Measurements from ENCODE around the gene APOBEC4. TPM values are rescaled to one million over a fixed set of nuclear protein-coding genes. Genes with fewer than 3 reads are reported as not detected.

The APOBEC4 gene, protein sequence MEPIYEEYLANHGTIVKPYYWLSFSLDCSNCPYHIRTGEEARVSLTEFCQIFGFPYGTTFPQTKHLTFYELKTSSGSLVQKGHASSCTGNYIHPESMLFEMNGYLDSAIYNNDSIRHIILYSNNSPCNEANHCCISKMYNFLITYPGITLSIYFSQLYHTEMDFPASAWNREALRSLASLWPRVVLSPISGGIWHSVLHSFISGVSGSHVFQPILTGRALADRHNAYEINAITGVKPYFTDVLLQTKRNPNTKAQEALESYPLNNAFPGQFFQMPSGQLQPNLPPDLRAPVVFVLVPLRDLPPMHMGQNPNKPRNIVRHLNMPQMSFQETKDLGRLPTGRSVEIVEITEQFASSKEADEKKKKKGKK
- not detected in 2 replicates for total RNA-seq (ENCODE audit: low replicate concordance)

DNA sequence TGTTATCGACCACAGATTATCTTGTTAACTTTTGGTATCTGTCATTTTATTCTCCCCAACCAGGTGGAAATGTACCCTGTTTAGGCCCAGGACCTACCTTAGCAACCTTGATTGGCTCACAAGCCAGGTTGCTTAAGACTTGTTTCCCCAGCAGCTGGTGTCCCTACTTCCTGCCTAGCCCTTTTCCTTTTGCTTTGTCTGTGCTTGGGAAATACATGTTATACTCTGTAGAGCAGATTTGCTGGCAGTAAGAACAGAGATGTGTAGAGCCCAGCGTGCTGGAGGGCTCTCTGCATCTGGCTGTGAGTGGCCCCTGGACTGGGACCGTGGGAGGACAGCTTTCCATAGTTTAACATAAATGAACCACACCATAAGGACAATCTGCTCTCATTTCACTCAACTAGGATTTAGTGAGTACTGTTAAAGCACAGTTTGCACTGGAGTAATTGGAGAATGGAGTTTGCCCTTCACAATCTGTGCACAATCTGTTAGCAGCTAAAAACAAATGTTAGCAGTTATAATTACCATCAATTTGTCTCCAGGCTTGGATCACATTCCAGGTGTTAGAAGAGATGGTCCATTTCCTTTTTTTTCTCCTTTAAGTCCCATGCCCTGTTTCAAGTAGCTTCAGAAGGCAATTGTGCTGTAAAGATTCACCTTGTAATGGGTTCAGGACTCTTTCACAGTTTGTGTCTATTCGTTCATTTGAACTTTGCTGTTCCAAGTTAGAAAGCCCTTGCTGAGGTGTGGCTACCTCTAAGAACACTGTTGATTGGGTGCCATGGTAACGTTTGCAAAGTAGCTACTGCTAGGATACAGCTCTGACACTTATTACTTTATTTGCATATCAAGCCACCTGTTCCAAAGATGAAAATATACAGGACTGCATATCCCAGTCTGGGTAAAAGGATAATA, at the start of gene APOBEC4:
TSS of gene APOBEC4 (minus strand) at position 770 of the 915 bp plus-strand sequence. CDS start 4,535 bp downstream, outside the sequence.
- TF ChIP-seq, protein P1, sequence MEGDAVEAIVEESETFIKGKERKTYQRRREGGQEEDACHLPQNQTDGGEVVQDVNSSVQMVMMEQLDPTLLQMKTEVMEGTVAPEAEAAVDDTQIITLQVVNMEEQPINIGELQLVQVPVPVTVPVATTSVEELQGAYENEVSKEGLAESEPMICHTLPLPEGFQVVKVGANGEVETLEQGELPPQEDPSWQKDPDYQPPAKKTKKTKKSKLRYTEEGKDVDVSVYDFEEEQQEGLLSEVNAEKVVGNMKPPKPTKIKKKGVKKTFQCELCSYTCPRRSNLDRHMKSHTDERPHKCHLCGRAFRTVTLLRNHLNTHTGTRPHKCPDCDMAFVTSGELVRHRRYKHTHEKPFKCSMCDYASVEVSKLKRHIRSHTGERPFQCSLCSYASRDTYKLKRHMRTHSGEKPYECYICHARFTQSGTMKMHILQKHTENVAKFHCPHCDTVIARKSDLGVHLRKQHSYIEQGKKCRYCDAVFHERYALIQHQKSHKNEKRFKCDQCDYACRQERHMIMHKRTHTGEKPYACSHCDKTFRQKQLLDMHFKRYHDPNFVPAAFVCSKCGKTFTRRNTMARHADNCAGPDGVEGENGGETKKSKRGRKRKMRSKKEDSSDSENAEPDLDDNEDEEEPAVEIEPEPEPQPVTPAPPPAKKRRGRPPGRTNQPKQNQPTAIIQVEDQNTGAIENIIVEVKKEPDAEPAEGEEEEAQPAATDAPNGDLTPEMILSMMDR (IDR thresholded peaks at IDR 0.05; ENCODE audit: insufficient read depth, low read length), result no peak
- no peak within 1 kb of the TSS for H3K4me3 ChIP-seq (ENCODE audit: low read depth, low read length)
- no peak for DNase-seq (ENCODE audit: low read depth)

DNA sequence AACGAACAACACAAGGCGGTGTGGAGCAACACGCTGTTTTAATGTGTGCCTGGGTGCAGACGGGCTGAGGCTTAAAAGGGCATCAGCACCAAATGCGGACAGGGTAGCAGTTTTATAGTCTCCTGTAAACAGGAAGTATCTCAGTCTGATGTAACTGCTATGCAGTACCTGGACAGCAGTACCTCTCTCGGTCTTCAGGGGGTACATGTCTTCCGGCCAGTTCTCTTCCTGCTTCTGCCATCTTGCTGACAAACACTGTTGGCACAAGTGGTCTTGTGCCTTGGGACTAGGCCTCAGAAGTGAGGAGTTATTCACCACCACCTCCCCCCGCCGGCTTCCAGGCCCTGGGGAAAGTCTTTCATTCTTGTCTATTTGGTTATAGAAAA, 49.7 kb upstream of the APOBEC4 start:
- TF ChIP-seq, protein P1 (IDR thresholded peaks at IDR 0.05; ENCODE audit: insufficient read depth, low read length), result no peak
- H3K4me3 ChIP-seq (ENCODE audit: low read depth, low read length), result no peak overlapping the region
- no peak for DNase-seq (ENCODE audit: low read depth)

DNA sequence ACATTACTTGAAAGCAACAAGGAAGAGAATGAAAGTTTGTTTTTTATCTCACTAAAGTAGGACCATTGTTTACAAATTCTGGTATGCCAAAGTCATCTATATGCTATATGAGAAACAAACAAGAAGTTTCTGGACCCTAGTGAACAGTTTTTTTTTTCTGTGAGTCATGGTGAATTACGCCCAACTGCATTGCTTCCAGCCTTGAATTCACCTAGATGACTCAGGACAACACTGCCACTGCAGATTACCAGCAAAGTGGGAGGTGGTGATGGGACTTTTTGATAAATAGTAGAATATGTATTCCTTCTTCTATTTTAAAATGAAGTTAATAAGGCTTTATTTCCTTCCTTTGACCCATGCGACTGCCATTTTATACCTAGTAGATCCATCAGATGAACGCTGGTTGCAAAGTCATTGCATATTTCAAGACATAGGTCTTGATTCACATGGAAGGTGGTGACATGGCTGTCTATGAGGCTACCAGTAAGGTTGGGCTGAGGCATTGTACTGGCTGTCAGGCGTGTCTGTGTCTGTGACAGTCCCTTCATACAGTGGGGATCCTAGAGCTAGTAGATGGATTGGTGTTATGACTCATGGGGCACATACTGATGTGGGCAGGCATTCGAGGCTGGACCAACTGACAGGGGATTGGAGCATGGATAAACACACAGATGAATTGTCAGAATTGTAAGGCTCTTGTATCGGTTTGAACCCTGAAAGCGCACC, 49.1 kb upstream of the APOBEC4 start:
- TF ChIP-seq, protein P1 (IDR thresholded peaks at IDR 0.05; ENCODE audit: insufficient read depth, low read length), result no peak
- H3K4me3 ChIP-seq (ENCODE audit: low read depth, low read length), result no peak overlapping the region
- peak; percentile 23 for DNase-seq (ENCODE audit: low read depth)

DNA sequence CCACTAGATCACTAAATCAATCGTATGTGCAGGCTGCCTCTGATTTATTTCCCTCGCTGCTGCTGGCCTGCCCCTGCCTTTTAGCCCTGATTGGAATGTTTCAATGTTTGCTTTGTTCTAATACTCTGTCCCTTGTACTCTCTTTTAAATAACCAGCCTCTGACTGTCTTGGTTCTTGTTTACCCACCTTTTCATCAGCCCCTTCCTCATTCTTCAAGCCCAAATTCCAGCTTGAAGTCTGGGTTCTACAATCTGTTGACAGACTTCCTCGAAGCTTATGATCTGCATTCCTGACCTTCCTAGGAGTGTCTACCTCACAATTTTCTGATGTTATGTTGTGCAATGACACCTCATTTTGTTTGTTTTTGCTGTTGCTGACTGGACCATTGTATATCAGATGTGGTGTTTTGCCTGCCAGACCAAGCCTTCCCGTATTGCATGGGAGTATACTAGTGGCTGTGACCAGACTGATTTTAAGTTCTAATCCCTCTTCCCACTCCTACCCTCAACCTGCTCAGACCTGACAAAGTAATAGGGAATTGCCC, 46.6 kb upstream of the APOBEC4 start:
- peak; percentile 22 for DNase-seq (ENCODE audit: low read depth)

DNA sequence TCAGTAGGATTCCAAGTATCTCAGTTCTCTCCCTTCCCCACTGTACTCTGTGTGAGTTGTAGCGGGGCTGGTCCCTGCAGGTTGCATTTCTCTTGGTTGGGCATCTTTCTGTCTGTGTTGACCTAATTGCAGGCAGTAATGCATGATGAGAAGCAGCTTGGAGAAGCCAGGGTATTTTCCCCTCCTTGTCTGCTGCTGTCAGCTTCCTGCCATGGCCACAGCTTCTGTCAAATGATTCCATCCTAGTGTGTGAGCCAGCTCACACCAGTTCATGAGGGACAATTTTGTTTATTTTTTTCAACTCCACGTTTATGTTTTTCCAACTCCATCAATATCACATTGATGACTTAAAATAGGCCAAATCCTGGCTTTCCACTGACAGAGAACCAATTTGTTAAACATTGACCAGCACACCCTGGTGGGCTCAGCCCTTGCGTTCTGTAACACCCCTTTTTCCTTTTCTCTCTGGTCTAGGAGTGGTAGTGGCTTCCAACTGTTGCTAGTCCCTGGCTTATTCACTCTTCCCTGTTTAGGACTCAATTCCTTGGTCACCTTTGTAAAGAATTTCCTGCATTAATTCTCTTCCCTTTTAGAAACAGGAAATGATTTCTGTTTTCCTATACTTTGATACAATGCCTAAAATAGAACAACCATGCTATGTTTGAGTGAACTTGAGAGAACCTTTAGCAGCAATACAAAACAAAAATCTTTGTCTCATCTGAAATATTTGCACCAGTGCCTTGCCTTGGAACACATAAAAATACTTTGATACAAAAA, 44.9 kb upstream of the APOBEC4 start:
- TF ChIP-seq, protein P1 (IDR thresholded peaks at IDR 0.05; ENCODE audit: insufficient read depth, low read length), result no peak
- no peak overlapping the region for H3K4me3 ChIP-seq (ENCODE audit: low read depth, low read length)
- no peak for DNase-seq (ENCODE audit: low read depth)

More for the DNA sequence above, 46.6 kb upstream of the APOBEC4 start:
- H3K4me3 ChIP-seq (ENCODE audit: low read depth, low read length), result no peak overlapping the region
- TF ChIP-seq, protein P1 (IDR thresholded peaks at IDR 0.05; ENCODE audit: insufficient read depth, low read length), result no peak
